Vagina (tissue), 2 donors: ENCODE data around the gene ZNF132.

ENCODE experiments used
- POLR2A ChIP-seq, 2 donors: fragments of 450-650 bp; IDR thresholded peaks; one replicate each; pipeline ENCODE4 v1.6.1; 2017; ENCODE audit warnings: antibody characterized with exemption in 2 of 2, mild to moderate bottlenecking in 2 of 2, moderate library complexity in 2 of 2
- TF ChIP-seq, protein P1 (sequence below), 3 experiments: fragments of 450-650 bp in 2 of 3; fragments of 200-600 bp in 1 of 3; sonication (generic) in 1 of 3; IDR thresholded peaks; one replicate each; pipeline ENCODE4 v1.5.1; 2017 to 2019; ENCODE audit warnings: antibody characterized with exemption in 3 of 3, mild to moderate bottlenecking in 2 of 3, moderate library complexity in 2 of 3

DNA sequence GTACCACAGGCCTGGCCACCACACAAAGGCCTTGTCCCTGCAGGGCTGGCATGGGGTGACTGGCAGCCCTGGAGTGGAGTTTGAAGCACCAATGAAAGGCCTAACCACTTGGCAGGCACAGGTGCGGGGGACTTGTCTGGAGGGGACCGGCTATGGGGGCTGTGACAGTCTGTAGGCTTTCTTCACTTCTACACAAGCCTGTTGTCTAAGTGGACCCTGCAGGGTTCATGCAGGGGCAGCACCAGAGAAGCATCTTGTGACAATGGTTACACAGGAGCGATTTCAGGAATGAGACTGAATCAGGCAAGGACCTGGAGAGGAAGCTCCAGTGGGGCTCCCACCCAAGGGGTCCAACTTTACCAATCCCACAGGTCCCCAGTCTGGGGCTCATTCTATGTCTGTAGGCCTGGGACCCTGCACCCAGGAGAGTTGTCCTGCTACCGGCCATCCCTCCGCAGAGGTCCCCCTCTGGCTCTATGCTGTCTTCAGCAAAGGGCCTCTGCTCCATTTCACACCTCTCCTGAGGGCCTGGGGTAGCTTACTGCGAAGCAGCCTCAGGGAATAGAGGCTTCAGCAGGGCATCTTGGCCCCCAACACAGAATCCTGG lies 56.9 kb downstream of the ZNF132 start:
- TF ChIP-seq, protein P1, sequence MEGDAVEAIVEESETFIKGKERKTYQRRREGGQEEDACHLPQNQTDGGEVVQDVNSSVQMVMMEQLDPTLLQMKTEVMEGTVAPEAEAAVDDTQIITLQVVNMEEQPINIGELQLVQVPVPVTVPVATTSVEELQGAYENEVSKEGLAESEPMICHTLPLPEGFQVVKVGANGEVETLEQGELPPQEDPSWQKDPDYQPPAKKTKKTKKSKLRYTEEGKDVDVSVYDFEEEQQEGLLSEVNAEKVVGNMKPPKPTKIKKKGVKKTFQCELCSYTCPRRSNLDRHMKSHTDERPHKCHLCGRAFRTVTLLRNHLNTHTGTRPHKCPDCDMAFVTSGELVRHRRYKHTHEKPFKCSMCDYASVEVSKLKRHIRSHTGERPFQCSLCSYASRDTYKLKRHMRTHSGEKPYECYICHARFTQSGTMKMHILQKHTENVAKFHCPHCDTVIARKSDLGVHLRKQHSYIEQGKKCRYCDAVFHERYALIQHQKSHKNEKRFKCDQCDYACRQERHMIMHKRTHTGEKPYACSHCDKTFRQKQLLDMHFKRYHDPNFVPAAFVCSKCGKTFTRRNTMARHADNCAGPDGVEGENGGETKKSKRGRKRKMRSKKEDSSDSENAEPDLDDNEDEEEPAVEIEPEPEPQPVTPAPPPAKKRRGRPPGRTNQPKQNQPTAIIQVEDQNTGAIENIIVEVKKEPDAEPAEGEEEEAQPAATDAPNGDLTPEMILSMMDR (IDR thresholded peaks at IDR 0.05): no peak
- TF ChIP-seq POLR2A (IDR thresholded peaks at IDR 0.05): no peak
